ENCODE data around the gene VPS13D. TPM values are rescaled to one million over a fixed set of nuclear protein-coding genes. Genes with fewer than 3 reads are reported as not detected.
"Not testable (repeated sequence)": the region's sequence is repeated elsewhere in the genome, so short reads cannot be mapped to it uniquely, and the experiment has no call there.

Gene VPS13D
- total RNA-seq, 3 donors from 2014 or later = 24.0 to 26.6 (median 26.5) TPM

DNA sequence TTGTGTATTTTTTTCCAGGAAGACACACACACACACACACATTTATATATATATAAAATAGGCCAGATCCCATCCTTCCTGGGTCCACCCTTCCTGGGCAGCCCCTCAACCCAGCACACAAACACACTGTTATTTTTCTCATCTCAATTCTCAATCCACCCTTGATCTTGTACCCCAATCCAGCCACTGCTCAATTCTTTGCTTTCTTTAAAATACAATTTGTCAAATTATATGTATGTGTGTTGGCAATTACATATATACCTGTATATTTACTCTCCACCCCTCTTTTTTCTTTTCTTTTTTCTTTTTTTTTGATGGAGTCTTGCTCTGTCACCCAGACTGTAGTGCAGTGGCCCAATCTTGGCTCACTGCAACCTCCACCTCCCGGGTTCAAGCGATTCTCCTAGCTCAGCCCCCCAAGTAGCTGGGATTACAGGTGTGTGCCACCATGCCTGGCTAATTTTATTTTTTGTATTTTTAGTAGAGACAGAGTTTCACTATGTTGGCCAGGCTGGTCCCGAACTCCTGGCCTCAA, 299.9 kb downstream of the VPS13D start:
- DNase-seq = no peak
- H3K27me3 Mint-ChIP-seq (ENCODE audit: low read depth) = no peaks in the 10 kb centered on the region
- H3K4me3 Mint-ChIP-seq = no peak overlapping the region
- peaks cover 4% of the 10 kb centered on the region for H3K36me3 Mint-ChIP-seq (ENCODE audit: insufficient read depth)
- H3K4me1 Mint-ChIP-seq (ENCODE audit: low read depth) = peaks cover 15% of the 10 kb centered on the region
- no peaks in the 10 kb centered on the region for H3K9me3 Mint-ChIP-seq
- ATAC-seq = no peak

- Mint-ChIP-seq H3K4me3 (no peak overlapping the region), H3K4me1 (ENCODE audit: low read depth) (peaks cover 12% of the 10 kb centered on the region), H3K36me3 (ENCODE audit: insufficient read depth) (peaks cover 8% of the 10 kb centered on the region), H3K27me3 (ENCODE audit: low read depth) (no peaks in the 10 kb centered on the region), H3K9me3 (peaks cover 4% of the 10 kb centered on the region)
- no peak for ATAC-seq
- no peak for DNase-seq
Measured at GRCh38 chr1:12530462-12531178, 300.8 kb downstream of the VPS13D start.

DNA sequence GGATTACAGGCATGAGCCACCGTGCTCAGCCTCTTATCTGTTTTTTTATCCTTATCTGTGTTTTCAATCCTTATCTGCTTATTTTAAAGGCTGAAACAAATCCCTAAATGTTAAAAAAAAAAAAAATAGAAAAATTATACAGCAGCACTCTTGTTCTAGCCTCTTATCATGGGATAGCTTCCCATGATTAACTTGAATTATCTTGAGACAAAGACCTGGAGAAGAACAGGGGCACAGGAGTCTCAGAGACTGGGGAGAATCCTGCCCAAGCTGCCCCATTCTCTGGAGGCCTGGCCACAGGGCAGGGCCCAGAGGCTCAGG, 301.3 kb downstream of the VPS13D start:
- no peak for ATAC-seq
- Mint-ChIP-seq H3K36me3 (ENCODE audit: insufficient read depth) (peaks cover 11% of the 10 kb centered on the region), H3K27me3 (ENCODE audit: low read depth) (no peaks in the 10 kb centered on the region)

GRCh38 chr1:12532405-12533315, 302.8 kb downstream of the VPS13D start:
- H3K4me3 Mint-ChIP-seq = no peak overlapping the region
- H3K4me1 Mint-ChIP-seq (ENCODE audit: low read depth) = peaks cover 12% of the 10 kb centered on the region
- ATAC-seq (no peak), DNase-seq (no peak)
- peaks cover 22% of the 10 kb centered on the region for H3K9me3 Mint-ChIP-seq
- H3K27me3 Mint-ChIP-seq (ENCODE audit: low read depth) = no peaks in the 10 kb centered on the region
- H3K36me3 Mint-ChIP-seq (ENCODE audit: insufficient read depth) = peaks cover 23% of the 10 kb centered on the region

More for the DNA sequence above, 301.3 kb downstream of the VPS13D start:
- peaks cover 12% of the 10 kb centered on the region for H3K4me1 Mint-ChIP-seq (ENCODE audit: low read depth)
- H3K4me3 Mint-ChIP-seq = no peak overlapping the region
- no peak for DNase-seq
- peaks cover 9% of the 10 kb centered on the region for H3K9me3 Mint-ChIP-seq

DNA sequence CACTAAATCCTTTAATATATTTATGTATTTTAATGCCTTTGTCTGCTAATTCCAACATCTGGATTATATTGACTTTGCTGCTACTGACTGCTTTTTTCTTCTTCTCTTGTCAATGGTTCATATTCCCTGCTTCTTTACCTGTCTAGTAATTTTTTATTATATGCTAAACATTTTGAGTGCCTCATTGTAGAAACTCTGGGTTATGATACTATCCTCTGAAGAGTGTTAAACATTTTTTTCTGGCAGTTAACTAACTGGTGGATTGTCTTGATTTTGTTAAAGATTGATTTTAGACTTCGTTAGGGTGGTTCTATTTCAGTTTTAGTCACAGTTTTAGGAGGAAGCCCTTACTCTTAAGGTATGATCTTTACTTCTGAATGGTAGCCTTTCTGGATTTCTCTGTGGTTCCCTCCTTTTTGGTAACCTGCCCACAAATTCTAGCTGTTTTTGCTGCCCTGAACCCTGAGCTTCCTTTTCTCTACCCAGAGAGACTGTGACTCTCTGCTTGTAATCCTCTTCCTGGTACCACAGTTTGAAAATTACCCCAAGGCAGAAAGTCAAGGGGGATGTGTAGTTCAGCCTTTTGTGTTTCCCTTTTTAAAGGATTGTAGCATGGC, 306.3 kb downstream of the VPS13D start:
- Mint-ChIP-seq H3K36me3 (ENCODE audit: insufficient read depth) (peaks cover 23% of the 10 kb centered on the region), H3K27me3 (ENCODE audit: low read depth) (no peaks in the 10 kb centered on the region), H3K4me1 (ENCODE audit: low read depth) (peaks cover 1% of the 10 kb centered on the region), H3K4me3 (no peak overlapping the region), H3K9me3 (peaks cover 22% of the 10 kb centered on the region)
- DNase-seq = no peak
- ATAC-seq = no peak

GRCh38 chr1:12537294-12537693, 307.5 kb downstream of the VPS13D start:
- Mint-ChIP-seq H3K36me3 (ENCODE audit: insufficient read depth) (peaks cover 23% of the 10 kb centered on the region), H3K9me3 (peaks cover 22% of the 10 kb centered on the region), H3K27me3 (ENCODE audit: low read depth) (no peaks in the 10 kb centered on the region), H3K4me3 (no peak overlapping the region), H3K4me1 (ENCODE audit: low read depth) (peaks cover 1% of the 10 kb centered on the region)
- ATAC-seq = no peak
- DNase-seq = no peak

GRCh38 chr1:12537906-12538461, 308.2 kb downstream of the VPS13D start:
- Mint-ChIP-seq H3K27me3 (ENCODE audit: low read depth) (no peaks in the 10 kb centered on the region), H3K4me1 (ENCODE audit: low read depth) (peaks cover 1% of the 10 kb centered on the region), H3K9me3 (peaks cover 22% of the 10 kb centered on the region), H3K36me3 (ENCODE audit: insufficient read depth) (peaks cover 21% of the 10 kb centered on the region), H3K4me3 (no peak overlapping the region)
- DNase-seq (no peak), ATAC-seq (no peak)

GRCh38 chr1:12538536-12538935, 308.7 kb downstream of the VPS13D start:
- H3K9me3 Mint-ChIP-seq = peaks cover 22% of the 10 kb centered on the region
- not testable (repeated sequence) for ATAC-seq; H3K27me3 Mint-ChIP-seq (ENCODE audit: low read depth); H3K4me1 Mint-ChIP-seq (ENCODE audit: low read depth); DNase-seq; H3K4me3 Mint-ChIP-seq
- H3K36me3 Mint-ChIP-seq (ENCODE audit: insufficient read depth) = peaks cover 19% of the 10 kb centered on the region

DNA sequence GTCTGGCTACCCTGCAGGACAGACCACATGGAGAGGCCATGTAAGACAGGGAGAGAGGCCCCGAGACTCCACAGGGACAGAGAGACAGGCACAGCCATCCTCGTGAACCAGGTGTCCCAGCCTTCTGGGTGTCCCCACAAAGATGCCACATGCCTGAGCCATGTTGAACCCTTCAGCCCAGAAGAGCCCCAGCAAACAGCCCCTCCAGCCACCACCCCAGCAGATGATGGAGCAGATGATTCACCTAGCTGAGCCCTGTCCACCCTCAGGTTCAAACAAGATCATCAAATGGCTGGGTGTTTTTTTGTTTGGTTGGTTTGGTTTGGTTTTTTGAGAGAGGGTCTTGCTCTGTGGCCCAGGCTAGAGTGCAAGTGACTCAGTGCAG, 309.5 kb downstream of the VPS13D start:
- DNase-seq (no peak), ATAC-seq (no peak)
- peaks cover 22% of the 10 kb centered on the region for H3K9me3 Mint-ChIP-seq
- H3K4me1 Mint-ChIP-seq (ENCODE audit: low read depth) = no peaks in the 10 kb centered on the region
- peaks cover 19% of the 10 kb centered on the region for H3K36me3 Mint-ChIP-seq (ENCODE audit: insufficient read depth)
- H3K4me3 Mint-ChIP-seq = no peak overlapping the region
- H3K27me3 Mint-ChIP-seq (ENCODE audit: low read depth) = no peaks in the 10 kb centered on the region

DNA sequence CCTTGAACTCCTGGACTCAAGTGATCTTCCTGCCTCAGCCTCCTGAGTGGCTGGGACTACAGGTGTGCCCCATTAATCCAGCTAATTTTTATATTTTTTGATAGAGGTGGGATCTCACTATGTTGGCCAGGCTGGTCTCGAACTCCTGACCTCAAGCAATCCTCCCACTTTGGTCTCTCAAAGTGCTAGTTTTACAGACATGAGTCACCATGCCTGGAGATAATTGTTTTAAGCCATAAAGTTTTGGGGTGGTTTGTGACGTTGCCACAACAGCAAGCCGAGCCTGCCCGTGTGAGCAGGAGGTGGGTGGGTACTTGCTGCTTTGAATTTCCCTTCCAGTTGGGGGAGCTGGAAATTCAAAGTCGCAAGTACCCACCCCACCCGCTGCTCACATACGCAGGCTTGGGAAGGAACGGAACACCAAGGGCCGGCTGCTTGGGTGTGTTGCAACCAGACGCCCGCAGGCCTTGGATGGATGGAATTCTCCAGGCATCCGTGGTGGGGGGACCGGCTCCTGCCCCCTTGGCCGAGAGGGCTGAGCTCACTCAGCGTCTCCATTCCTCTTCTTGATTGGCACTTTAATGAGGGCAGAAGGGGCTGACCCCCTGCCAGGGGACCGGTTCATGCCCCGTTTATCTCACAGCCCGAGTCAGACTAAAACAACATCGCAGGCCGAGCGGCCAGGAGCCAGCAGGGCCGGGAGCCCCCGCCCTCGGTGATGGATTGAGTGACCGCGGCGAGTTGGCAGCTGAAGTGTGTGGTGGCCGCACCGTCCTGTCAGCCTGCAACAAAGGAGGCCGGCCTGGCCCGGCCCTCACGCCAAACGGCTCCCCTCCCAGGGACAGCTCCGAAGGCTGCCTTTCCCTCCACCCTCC, 310.1 kb downstream of the VPS13D start:
- no peak overlapping the region for H3K4me3 Mint-ChIP-seq
- H3K9me3 Mint-ChIP-seq = peaks cover 22% of the 10 kb centered on the region
- ATAC-seq (no peak), DNase-seq (no peak)
- H3K27me3 Mint-ChIP-seq (ENCODE audit: low read depth) = no peaks in the 10 kb centered on the region
- no peaks in the 10 kb centered on the region for H3K4me1 Mint-ChIP-seq (ENCODE audit: low read depth)
- H3K36me3 Mint-ChIP-seq (ENCODE audit: insufficient read depth) = peaks cover 19% of the 10 kb centered on the region

DNA sequence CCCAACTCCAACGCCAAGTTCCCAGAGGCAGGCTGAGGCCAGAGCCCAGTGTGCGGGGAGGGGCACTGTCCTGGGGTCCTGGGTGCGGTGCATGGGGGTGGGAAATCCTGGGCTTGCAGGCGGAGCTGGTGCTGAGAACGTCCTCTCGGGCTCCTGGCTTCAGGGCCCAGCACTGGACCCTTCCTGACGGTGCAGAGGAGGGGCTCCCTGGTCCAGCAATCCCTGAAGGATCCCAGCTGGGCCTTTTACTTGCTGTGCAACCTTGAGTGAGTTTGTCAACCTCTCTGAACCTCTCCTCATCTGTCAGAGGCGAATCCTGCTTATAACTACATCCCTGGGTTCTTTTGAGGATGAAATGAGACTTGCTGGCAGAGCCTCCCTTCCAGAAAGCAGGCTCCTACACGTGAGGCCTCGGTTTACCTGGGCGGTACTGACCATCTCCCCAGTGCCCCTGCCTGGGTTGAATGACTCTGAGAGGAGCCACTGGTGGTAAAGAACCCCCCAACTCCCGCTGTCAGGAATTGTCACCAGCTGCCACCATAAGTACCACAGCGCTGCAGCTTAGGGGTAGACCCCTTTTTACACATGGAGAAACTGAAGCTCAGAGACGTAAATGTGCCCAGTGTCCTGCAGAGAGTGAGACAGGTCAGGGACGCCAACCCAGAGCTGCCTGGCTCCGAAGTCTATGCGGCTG, 310.9 kb downstream of the VPS13D start:
- Mint-ChIP-seq H3K9me3 (peaks cover 17% of the 10 kb centered on the region), H3K36me3 (ENCODE audit: insufficient read depth) (peaks cover 14% of the 10 kb centered on the region), H3K27me3 (ENCODE audit: low read depth) (no peaks in the 10 kb centered on the region), H3K4me3 (no peak overlapping the region), H3K4me1 (ENCODE audit: low read depth) (no peaks in the 10 kb centered on the region)
- no peak for ATAC-seq
- no peak for DNase-seq

DNA sequence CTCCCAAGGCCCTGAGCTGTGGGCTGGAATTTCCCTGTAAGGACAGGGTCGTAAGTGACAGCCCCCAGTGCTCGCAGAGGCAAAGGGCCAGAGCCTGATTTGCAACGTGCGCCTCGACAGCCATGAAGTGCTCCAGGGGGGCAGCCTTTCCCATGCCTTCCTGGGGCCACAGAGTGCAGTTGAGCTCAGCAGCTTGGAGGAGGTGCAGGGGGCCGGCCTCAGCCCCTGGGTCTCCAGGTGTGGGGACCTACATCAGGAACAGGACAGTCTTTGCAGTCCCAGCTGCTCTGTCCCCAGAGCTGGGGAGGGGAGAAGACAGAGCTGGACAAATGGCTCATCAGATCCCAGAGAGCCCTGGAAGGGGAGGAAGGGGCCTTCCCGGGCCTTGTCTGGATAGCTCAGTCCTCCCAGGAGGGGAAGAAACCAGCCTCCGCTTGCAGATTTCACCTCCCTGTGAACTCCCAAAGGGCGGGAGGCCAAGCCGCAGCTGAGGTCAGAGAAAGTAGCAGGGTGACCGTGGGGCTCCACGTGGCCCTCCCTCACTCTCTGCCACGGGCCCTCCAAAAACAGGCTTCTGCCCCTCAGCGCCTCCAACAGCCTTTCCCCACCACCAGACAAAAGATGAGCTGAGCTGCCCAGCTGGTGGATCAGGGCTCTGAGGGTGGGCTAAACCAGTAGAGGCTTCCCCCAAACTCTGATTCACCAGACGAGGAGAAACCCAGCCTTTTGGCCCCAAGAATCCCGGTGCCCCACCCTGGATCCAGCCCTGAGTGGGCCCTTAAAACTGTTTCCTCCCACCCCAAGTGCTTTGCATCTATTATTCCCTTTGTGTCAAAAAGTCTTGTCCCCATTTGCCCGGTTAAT, 311.7 kb downstream of the VPS13D start:
- H3K4me1 Mint-ChIP-seq (ENCODE audit: low read depth) = no peaks in the 10 kb centered on the region

More for the DNA sequence above, 311.7 kb downstream of the VPS13D start:
- DNase-seq = no peak
- Mint-ChIP-seq H3K27me3 (ENCODE audit: low read depth) (no peaks in the 10 kb centered on the region), H3K36me3 (ENCODE audit: insufficient read depth) (peaks cover 8% of the 10 kb centered on the region), H3K9me3 (peaks cover 9% of the 10 kb centered on the region), H3K4me3 (no peak overlapping the region)
- no peak for ATAC-seq
